CMK (cell line): Measurements from ENCODE around the gene MAT1A.
"Not testable (repeated sequence)": the region's sequence is repeated elsewhere in the genome, so short reads cannot be mapped to it uniquely, and the experiment has no call there.

Experiments
- DNase-seq: peaks from one replicate; pipeline ENCODE4 v3.0.0-alpha.2; 2010; ENCODE audit warnings: low read depth

MAT1A gene

GRCh38 chr10:80223031-80223419 lies 66.4 kb downstream of the MAT1A start:
- not testable (repeated sequence) for DNase-seq
